Activated CD4-positive, alpha-beta T cell treated with anti-CD3 and anti-CD28 coated beads, Interleukin-2, amount 10 ng/mL, durations not matched to agents 7 days and 5 days (primary cell): ENCODE measurements around the gene ARHGEF7. TPM values are rescaled to one million over a fixed set of nuclear protein-coding genes. Genes with fewer than 3 reads are reported as not detected.
A peak's percentile ranks its signal among the peaks of the same experiment; 100 is the strongest.

Source experiments
- CTCF ChIA-PET: fragments of 350-600 bp; sonication (Branson Sonifier 250); formaldehyde crosslinking; loops from one replicate; lab custom pipeline; 2021; ENCODE audit warnings: antibody characterized with exemption; lab: Charles Lee
- POLR2A ChIA-PET: fragments of 350-600 bp; sonication (Branson Sonifier 250); formaldehyde crosslinking; loops from one replicate; lab custom pipeline; 2021; ENCODE audit warnings: antibody characterized with exemption; lab: Charles Lee
- DNase-seq: peaks from one replicate; pipeline ENCODE4 v3.0.0-alpha.2; 2020
- H3K27ac Mint-ChIP-seq: one replicate; pipeline ENCODE4 v1.8.0; 2021; ENCODE audit warnings: mild to moderate bottlenecking, moderate library complexity, mixed read lengths
- H3K27me3 Mint-ChIP-seq: one replicate; pipeline ENCODE4 v1.8.0; 2021; ENCODE audit warnings: mixed read lengths
- H3K36me3 Mint-ChIP-seq: one replicate; pipeline ENCODE4 v1.8.0; 2021; ENCODE audit warnings: low read depth, mixed read lengths
- H3K4me1 Mint-ChIP-seq: one replicate; pipeline ENCODE4 v1.8.0; 2021; ENCODE audit warnings: mixed read lengths
- H3K4me3 Mint-ChIP-seq: one replicate; pipeline ENCODE4 v1.8.0; 2021; ENCODE audit warnings: mild to moderate bottlenecking, moderate library complexity, mixed read lengths
- H3K9me3 Mint-ChIP-seq: one replicate; pipeline ENCODE4 v1.8.0; 2021; ENCODE audit warnings: mixed read lengths
- total RNA-seq, 2 experiments: library from RNA; stranded (reverse); gene quantifications; one replicate each; pipeline ENCODE4 v1.2.3, GENCODE V29; 2021

ARHGEF7 gene
- total RNA-seq, 2 experiments from 2014 or later, result 64.5 to 72.2 TPM

- Mint-ChIP-seq H3K4me1 (peaks cover 3% of the 10 kb centered on the region), H3K27ac (no peak overlapping the region)
- CTCF ChIA-PET, result interaction anchor here (1.3 kb wide), 1 partner anchor 11 kb away, joined by 3 read pairs; no protein-coding TSS in a partner anchor
These were observed 208.4 kb downstream of the ARHGEF7 start for GRCh38 chr13:111323549-111323948.

GRCh38 chr13:111323950-111324651 is 209.0 kb downstream of the ARHGEF7 start:
- Mint-ChIP-seq H3K4me3 (no peak overlapping the region), H3K9me3 (no peaks in the 10 kb centered on the region), H3K4me1 (peaks cover 3% of the 10 kb centered on the region), H3K36me3 (no peaks in the 10 kb centered on the region), H3K27me3 (no peaks in the 10 kb centered on the region), H3K27ac (no peak overlapping the region)
- CTCF ChIA-PET, result interaction anchor here (1.3 kb wide), 1 partner anchor 11 kb away, joined by 3 read pairs; no protein-coding TSS in a partner anchor
- no peak for DNase-seq
- POLR2A ChIA-PET, result no interaction called here

More at GRCh38 chr13:111323549-111323948, 208.4 kb downstream of the ARHGEF7 start:
- POLR2A ChIA-PET, result no interaction called here
- DNase-seq, result no peak
- Mint-ChIP-seq H3K9me3 (no peaks in the 10 kb centered on the region), H3K4me3 (no peak overlapping the region), H3K36me3 (no peaks in the 10 kb centered on the region), H3K27me3 (no peaks in the 10 kb centered on the region)

DNA sequence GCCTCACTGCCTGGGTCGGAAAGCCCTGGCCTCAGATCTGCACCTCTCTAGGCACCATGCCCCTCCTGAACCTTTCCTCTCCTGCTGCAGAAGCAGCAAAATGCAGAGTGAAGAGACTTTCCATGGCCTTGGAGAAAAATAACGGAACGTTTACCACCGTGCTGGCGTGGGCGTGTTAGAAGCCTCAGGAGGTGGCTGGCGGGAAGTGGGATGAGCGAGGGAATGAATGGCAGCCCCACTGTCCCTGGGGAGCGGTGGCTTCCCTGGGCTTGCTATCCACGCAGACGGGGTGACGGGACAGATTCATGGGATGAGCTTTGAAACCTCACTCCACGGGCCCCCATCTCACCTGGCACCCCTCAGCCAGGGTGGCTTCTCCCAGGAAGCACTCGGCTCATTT is 209.6 kb downstream of the ARHGEF7 start:
- CTCF ChIA-PET, result no interaction called here
- no peak for DNase-seq
- Mint-ChIP-seq H3K4me3 (no peak overlapping the region), H3K4me1 (peaks cover 3% of the 10 kb centered on the region), H3K27ac (peak overlapping the region; percentile 41), H3K9me3 (no peaks in the 10 kb centered on the region), H3K27me3 (no peaks in the 10 kb centered on the region), H3K36me3 (no peaks in the 10 kb centered on the region)
- POLR2A ChIA-PET, result no interaction called here

GRCh38 chr13:111325146-111325890 is 210.2 kb downstream of the ARHGEF7 start:
- Mint-ChIP-seq H3K36me3 (no peaks in the 10 kb centered on the region), H3K4me3 (no peak overlapping the region), H3K27ac (peak overlapping the region; percentile 41), H3K4me1 (peaks cover 3% of the 10 kb centered on the region), H3K27me3 (no peaks in the 10 kb centered on the region), H3K9me3 (no peaks in the 10 kb centered on the region)
- ChIA-PET POLR2A (no interaction called here), CTCF (interaction anchor here (0.6 kb wide), 1 partner anchor 22 kb away, joined by 3 read pairs; no protein-coding TSS in a partner anchor)
- DNase-seq, result no peak

- Mint-ChIP-seq H3K4me3 (no peak overlapping the region), H3K4me1 (peaks cover 3% of the 10 kb centered on the region), H3K27ac (no peak overlapping the region), H3K9me3 (no peaks in the 10 kb centered on the region), H3K27me3 (no peaks in the 10 kb centered on the region), H3K36me3 (no peaks in the 10 kb centered on the region)
- no peak for DNase-seq
- CTCF ChIA-PET, result interaction anchor here (0.6 kb wide), 1 partner anchor 23 kb away, joined by 3 read pairs; no protein-coding TSS in a partner anchor
- POLR2A ChIA-PET, result no interaction called here
These were observed 211.0 kb downstream of the ARHGEF7 start for GRCh38 chr13:111325941-111326620.

DNA sequence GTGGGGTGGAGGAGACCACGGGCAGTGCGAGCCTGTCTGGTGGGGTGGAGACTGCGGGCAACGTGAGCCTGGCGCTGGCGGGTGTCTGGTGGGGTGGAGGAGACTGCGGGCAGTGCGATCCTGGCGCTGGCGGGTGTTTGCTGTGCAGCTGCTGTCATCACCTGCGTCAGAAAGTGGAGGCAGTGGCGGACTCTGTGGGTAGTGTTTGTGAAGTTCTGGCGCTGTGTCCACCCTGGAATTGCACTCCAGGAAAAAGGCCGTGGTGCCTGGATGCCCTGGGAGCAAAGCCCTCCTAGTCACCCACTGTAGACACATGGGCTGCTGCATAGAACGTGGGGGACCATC is 211.5 kb downstream of the ARHGEF7 start:
- CTCF ChIA-PET, result no interaction called here
- Mint-ChIP-seq H3K9me3 (no peaks in the 10 kb centered on the region), H3K27me3 (no peaks in the 10 kb centered on the region)

DNA sequence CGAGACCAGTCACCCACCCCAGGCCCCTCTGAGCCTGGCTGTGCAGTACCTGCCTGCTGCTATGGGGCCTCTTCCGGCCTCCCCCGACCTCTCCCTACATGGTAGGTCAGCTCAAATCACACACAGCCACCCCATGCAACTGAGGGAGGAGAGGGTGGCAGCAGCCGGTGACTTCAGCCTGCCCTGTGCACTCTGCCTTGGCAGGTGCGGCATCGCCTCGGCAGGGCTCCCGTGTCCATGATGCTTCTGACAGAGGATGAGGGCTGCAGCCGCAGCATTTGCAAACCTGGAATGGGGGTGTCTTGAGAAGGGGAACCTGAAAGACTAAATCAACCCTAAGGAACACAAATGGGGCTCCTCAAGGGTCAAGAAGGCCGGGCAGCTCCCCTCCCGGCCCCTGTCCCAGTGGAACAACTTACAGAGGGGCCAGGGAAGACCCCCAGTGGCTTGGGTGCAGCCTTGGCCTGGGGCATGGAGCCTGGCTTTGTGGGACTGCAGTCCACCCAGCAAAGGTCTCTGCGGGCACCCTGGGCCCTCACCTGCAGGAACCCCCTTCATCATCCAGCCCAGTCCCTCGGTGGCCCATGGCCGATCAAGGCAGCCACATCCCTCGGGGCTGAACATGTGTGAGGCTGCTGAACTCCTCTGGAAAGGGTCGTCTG is 212.0 kb downstream of the ARHGEF7 start:
- Mint-ChIP-seq H3K27ac (no peak overlapping the region), H3K9me3 (no peaks in the 10 kb centered on the region), H3K27me3 (no peaks in the 10 kb centered on the region), H3K4me1 (peaks cover 3% of the 10 kb centered on the region), H3K36me3 (no peaks in the 10 kb centered on the region), H3K4me3 (no peak overlapping the region)
- no peak for DNase-seq
- CTCF ChIA-PET, result no interaction called here
- POLR2A ChIA-PET, result no interaction called here

More for the DNA sequence above, 211.5 kb downstream of the ARHGEF7 start:
- Mint-ChIP-seq H3K36me3 (no peaks in the 10 kb centered on the region), H3K4me3 (no peak overlapping the region), H3K4me1 (peaks cover 3% of the 10 kb centered on the region), H3K27ac (no peak overlapping the region)
- POLR2A ChIA-PET, result no interaction called here
- DNase-seq, result no peak

DNA sequence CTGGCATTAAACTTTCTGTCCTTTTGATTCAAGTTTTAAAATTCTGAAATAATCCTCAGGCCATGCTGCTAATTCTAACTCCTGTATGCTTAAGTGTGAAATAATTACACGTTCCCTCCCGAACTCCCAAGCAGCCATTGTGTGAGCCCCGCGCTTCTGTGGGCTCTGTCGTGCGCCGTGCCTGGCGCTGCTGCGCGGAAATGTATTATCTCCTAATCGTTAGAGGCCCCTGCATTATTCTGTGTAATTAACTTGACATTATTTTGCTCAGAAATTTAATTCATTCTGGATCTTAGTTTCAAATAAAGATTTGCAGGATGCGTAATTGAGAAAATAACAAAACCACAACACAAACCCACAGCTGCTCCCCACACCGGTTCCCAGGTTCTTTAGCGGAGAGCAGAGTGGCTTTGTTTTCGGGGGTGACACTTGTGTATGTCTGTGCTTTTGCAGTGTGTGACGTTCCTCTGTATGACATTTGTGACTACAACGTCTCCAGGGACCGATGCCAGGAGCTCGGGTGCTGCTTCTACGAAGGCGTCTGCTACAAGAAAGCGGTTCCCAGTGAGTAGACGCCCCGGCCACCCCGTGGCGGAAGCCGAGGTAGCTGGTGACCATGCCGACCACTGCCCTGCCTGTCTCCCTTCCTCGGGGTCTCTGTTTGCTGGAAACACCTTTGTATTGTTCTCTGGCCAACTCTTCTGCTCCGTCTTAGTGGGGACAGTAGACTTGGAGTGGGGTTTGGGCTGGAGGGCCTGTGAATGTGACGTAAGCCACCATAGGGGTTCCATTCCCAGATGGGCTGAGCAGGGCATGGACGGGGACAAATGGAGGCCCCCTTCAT is 212.8 kb downstream of the ARHGEF7 start:
- H3K9me3 Mint-ChIP-seq, result no peaks in the 10 kb centered on the region
- H3K27me3 Mint-ChIP-seq, result no peaks in the 10 kb centered on the region
- H3K4me1 Mint-ChIP-seq, result peaks cover 3% of the 10 kb centered on the region
- H3K36me3 Mint-ChIP-seq, result no peaks in the 10 kb centered on the region
- no peak overlapping the region for H3K27ac Mint-ChIP-seq
- CTCF ChIA-PET, result no interaction called here
- DNase-seq, result no peak
- H3K4me3 Mint-ChIP-seq, result no peak overlapping the region
- POLR2A ChIA-PET, result no interaction called here

DNA sequence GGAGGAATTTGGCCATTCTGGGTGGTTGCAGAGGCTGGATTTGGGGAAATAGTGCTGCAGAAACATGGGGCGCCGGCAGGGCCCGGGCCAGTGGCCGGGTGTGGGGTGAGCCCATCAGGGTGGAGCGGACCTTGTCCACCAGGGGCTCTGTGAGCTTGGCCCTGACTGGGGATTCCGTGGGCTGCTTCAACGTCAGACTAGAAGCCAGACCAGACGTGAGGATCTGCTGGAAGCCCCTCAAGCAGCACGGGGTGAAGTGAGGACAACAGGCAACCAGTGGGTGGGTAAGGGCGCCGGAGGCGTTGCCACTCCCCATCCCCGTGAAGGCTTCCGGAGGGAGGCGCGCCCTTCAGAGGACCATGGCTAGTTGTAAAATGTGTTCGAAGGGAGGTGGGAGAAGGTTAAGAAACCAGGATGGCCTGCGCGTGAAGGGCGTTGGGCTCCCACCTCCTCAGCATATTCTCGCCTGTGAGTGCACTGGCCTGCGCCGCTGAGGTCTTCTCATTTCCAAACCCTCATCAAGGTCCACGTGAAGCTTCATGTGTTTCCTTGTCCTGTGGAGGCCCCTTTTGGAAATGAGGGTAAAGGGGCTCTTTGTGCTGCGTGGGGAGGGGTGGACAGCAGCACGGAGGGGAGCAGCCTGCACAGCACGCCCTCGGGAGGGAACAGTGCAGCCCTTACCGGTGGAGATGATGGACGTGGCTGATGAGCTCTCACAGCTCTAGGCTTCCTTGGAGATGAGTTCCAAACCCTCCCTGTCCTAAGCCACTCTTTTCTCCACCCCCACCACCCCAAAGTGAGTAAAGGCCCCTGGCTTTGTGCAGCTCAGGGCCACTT is 213.7 kb downstream of the ARHGEF7 start:
- no peaks in the 10 kb centered on the region for H3K27me3 Mint-ChIP-seq
- no peak for DNase-seq
- CTCF ChIA-PET, result no interaction called here
- peaks cover 1% of the 10 kb centered on the region for H3K4me1 Mint-ChIP-seq
- no peaks in the 10 kb centered on the region for H3K36me3 Mint-ChIP-seq
- no peak overlapping the region for H3K4me3 Mint-ChIP-seq
- no peak overlapping the region for H3K27ac Mint-ChIP-seq
- no peaks in the 10 kb centered on the region for H3K9me3 Mint-ChIP-seq
- POLR2A ChIA-PET, result no interaction called here

- no peaks in the 10 kb centered on the region for H3K9me3 Mint-ChIP-seq
- ChIA-PET CTCF (no interaction called here), POLR2A (no interaction called here)
- H3K36me3 Mint-ChIP-seq, result peaks cover 3% of the 10 kb centered on the region
- no peaks in the 10 kb centered on the region for H3K4me1 Mint-ChIP-seq
- no peak overlapping the region for H3K4me3 Mint-ChIP-seq
- H3K27me3 Mint-ChIP-seq, result no peaks in the 10 kb centered on the region
- no peak overlapping the region for H3K27ac Mint-ChIP-seq
- DNase-seq, result no peak
These were observed 214.5 kb downstream of the ARHGEF7 start for GRCh38 chr13:111329641-111330040.

- Mint-ChIP-seq H3K27me3 (no peaks in the 10 kb centered on the region), H3K9me3 (no peaks in the 10 kb centered on the region), H3K4me1 (no peaks in the 10 kb centered on the region), H3K27ac (no peak overlapping the region), H3K36me3 (peaks cover 3% of the 10 kb centered on the region), H3K4me3 (no peak overlapping the region)
- CTCF ChIA-PET, result no interaction called here
- no peak for DNase-seq
- POLR2A ChIA-PET, result no interaction called here
These were observed 215.0 kb downstream of the ARHGEF7 start for GRCh38 chr13:111330066-111330610.
